Mucosa of gallbladder (tissue), 1 donor: ENCODE data around the gene ADAT1. TPM values are rescaled to one million over a fixed set of nuclear protein-coding genes. Genes with fewer than 3 reads are reported as not detected.

Experiments used
- total RNA-seq: library from RNA; stranded (reverse); gene quantifications from one replicate; pipeline ENCODE4 v1.2.1, GENCODE V29; 2021
- donor health status: DM: no; HTN: no; CAD: no.

The ADAT1 gene
- total RNA-seq, 1 donor from 2014 or later, result 57.2 TPM

Other genes with a start within 250 kb of the ADAT1 start
- gene CFDP1, start 189.8 kb downstream of the ADAT1 start, total RNA-seq, result 45.2 TPM
- gene TMEM170A, start 158.6 kb downstream of the ADAT1 start, total RNA-seq, result 32.1 TPM
- gene CHST6, start 127.8 kb downstream of the ADAT1 start, total RNA-seq, result 0.20 TPM
- gene CHST5, start 87.2 kb downstream of the ADAT1 start, total RNA-seq, result 0.63 TPM
- gene TMEM231, start 67.0 kb downstream of the ADAT1 start, total RNA-seq, result 13.9 TPM
- gene GABARAPL2, start 56.9 kb downstream of the ADAT1 start, total RNA-seq, result 121 TPM
- 80.6 TPM for gene KARS1, start 24.4 kb upstream of the ADAT1 start, total RNA-seq
- gene TERF2IP, start 24.5 kb upstream of the ADAT1 start, total RNA-seq, result 62.2 TPM
- gene CPHXL2, start 53.7 kb upstream of the ADAT1 start, total RNA-seq, result not detected
- gene DUXB, start 78.2 kb upstream of the ADAT1 start, total RNA-seq, result not detected
- gene CPHXL, start 103.2 kb upstream of the ADAT1 start, total RNA-seq, result not detected